A549 (cell line): ENCODE results near the gene ACYP1.

Experiments
- CHD2 ChIP-seq: fragments of 150-350 bp; IDR thresholded peaks from 2 replicates; pipeline ENCODE4 v1.6.1; 2014; ENCODE audit warnings: low read length; ENCODE audit not compliant: partially characterized antibody
- POLR2A ChIP-seq: IDR thresholded peaks from 2 replicates; pipeline ENCODE4 v1.6.1; 2012; ENCODE audit warnings: mild to moderate bottlenecking, low read length
- TF ChIP-seq, protein P1 (sequence below): fragments of >200 bp; sonication (Bioruptor Twin); formaldehyde crosslinking; IDR thresholded peaks from 3 replicates; pipeline ENCODE4 v1.5.1; 2016

DNA sequence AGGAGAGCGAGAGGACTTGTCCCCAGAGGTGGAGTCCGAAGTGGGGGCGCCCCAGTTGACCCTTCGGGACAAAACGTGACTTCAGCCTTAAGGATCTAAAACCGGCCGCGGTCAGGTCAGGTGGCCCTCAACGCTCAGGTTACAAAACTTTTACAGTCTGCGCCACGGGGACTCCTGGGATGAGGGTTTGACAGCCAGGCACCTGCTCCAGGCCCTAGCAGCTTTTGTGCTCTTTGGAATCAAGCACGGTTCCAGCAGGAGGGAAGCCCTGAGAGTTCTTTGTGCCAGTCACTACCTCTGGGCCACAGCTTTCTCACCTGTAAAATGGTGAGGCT, 6.0 kb upstream of the ACYP1 start:
- TF ChIP-seq, protein P1, sequence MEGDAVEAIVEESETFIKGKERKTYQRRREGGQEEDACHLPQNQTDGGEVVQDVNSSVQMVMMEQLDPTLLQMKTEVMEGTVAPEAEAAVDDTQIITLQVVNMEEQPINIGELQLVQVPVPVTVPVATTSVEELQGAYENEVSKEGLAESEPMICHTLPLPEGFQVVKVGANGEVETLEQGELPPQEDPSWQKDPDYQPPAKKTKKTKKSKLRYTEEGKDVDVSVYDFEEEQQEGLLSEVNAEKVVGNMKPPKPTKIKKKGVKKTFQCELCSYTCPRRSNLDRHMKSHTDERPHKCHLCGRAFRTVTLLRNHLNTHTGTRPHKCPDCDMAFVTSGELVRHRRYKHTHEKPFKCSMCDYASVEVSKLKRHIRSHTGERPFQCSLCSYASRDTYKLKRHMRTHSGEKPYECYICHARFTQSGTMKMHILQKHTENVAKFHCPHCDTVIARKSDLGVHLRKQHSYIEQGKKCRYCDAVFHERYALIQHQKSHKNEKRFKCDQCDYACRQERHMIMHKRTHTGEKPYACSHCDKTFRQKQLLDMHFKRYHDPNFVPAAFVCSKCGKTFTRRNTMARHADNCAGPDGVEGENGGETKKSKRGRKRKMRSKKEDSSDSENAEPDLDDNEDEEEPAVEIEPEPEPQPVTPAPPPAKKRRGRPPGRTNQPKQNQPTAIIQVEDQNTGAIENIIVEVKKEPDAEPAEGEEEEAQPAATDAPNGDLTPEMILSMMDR = no peak
- TF ChIP-seq CHD2 (no peak), POLR2A (no peak)
